GM21529 (cell line): ENCODE results near the gene INPP4A.

Source experiments
- ATAC-seq: cut with Tn5 transposase; IDR thresholded peaks from one replicate; pipeline ENCODE4 v1.9.1; 2021; ENCODE audit not compliant: unreplicated experiment

INPP4A gene

GRCh38 chr2:98509542-98510321 is 65.1 kb downstream of the INPP4A start:
- no peak for ATAC-seq

DNA sequence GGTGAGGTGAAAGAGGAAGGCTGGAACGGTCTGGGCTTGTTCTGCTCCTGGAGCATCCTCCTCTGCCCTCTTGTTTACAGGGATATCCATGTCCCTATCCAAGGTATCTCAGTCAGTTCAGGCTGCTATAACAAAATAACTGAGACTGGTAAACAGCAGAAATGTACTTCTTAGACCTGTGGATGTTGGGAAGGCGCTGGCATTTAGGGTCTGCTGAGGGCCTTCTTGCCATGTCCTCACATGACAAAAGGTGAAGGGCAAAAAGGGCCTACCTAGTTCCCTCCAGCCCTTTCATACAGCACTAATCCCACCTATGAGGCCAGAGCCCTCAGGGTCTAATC is 65.6 kb downstream of the INPP4A start:
- ATAC-seq: no peak

- ATAC-seq: no peak
Observed at GRCh38 chr2:98511981-98512380, 67.3 kb downstream of the INPP4A start.

- ATAC-seq: no peak
Observed at GRCh38 chr2:98512699-98513098, 68.0 kb downstream of the INPP4A start.

DNA sequence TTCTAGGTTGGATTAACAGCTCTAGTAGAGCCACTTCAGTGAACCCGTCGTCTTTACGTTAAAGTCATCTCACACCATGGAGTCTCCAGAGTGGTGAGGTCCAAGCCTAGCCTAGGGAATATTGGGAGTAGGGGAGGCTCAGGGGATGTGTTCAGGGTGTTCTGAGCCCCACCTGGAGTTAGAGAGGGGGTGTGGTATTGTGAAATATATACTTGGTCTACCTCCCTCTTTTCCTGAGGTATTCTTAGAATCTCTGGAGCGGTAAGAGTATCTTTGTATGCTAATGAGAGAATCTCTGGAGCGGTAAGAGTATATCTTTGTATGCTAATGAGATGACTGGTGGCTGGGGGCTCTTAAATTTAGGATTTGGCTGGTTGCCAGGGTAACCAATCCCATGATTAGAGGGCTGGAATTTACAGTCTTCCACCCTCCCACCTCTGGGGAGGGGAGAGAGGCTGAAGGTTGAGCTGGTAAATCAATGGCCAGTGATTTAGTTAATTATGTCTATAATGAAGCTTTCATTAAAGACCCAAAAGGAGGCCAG is 69.5 kb downstream of the INPP4A start:
- ATAC-seq: no peak

GRCh38 chr2:98514879-98515249 is 70.2 kb downstream of the INPP4A start:
- ATAC-seq: no peak

DNA sequence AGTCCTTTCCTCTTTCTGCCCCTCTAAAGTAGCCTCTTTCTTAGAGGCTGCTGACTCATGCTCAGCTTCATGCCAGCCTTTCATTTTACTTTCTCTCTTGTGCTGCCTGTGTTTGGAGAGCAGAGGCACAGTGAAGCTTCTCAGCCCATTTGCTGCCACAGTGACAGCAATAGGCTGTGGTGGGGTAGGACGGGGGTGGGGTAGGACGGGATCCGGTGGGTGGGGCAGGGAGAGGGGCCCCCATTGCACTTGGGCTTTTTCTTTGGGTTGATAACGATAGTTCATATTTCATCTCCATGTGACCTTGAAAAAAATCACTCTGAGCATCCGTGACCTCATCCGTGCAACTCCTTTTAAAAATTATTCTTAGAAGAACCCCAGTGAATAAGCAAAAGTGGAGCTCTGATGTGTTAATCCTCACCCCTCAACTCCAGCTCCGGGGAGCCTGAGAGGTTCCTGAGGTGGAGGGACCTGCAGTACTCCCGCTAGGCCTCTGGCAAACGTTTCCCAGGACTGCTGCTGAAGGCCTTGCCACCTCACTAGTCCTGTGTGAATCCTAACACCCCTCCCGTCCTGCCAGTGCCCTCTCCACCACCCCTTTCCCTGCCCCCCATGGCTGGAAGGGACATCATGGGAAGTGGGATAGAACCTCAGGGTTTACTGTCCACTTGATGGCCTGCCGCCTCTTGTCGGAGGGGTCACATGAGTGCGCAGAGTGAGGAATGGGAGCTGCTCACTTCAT is 70.8 kb downstream of the INPP4A start:
- ATAC-seq: no peak

DNA sequence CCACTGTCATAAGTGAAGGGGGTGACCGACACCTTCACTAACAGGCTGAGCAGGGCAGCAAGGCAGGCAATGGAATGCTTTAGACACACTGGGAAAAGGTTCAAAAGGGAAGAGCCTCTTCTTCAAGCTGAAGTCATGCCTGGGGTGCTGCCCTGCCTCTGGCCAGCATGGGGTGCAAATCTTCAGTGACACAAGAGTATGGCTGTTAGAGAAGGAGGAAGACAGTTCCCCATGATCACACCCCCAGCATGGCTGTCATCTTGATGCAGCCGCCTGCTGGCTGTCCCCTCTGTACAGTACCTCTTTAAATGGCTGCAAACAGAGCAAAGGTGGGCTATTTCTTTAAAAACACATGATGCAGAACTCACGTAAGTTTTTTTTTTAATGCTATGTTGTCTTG is 71.9 kb downstream of the INPP4A start:
- no peak for ATAC-seq

DNA sequence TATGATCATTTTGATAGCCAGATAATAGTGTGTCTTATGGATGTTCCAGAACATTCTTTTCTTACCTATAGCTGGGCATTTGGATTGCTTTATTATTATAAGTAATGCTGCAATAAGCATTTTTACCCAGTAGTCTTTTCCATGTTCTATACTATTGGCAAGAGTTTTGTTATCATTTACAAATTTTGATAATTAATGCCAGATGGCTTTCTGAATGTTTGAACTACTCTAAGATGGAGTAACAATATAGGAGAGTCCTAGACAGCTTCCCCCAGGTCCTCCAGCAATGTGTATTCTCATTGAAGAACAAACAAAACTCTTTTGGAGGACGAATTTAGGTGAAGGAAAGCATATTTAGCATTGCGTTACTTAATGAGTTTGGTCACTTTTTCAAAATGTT is 73.0 kb downstream of the INPP4A start:
- ATAC-seq: no peak

DNA sequence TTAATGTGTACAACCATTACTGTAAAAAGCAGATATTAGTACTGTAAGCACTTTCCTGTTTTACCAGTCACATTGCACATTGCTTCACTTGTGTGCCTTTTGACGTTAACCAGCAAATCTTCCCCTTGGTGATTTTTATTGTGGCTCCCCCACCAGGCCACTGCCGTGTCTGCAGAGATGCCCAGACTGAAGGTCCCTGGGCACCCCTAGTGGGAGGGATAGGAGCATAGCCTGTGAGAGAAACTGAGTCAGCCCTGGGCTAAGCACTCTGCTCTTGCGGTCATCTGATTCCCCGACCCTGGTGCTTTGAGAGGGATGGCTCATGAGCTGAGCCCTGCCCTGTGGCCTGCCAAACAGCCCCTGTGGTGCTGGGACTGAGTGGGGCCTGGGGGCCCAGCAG is 73.4 kb downstream of the INPP4A start:
- no peak for ATAC-seq

GRCh38 chr2:98519156-98519555 is 74.5 kb downstream of the INPP4A start:
- no peak for ATAC-seq

GRCh38 chr2:98519851-98520250 is 75.2 kb downstream of the INPP4A start:
- ATAC-seq: no peak

- no peak for ATAC-seq
Observed at GRCh38 chr2:98520806-98521205, 76.1 kb downstream of the INPP4A start.

GRCh38 chr2:98521266-98521665 is 76.6 kb downstream of the INPP4A start:
- ATAC-seq: no peak

- no peak for ATAC-seq
Observed at GRCh38 chr2:98522854-98523253, 78.2 kb downstream of the INPP4A start.

GRCh38 chr2:98524168-98524567 is 79.5 kb downstream of the INPP4A start:
- no peak for ATAC-seq

- no peak for ATAC-seq
Observed at GRCh38 chr2:98528349-98528748, 83.7 kb downstream of the INPP4A start.

DNA sequence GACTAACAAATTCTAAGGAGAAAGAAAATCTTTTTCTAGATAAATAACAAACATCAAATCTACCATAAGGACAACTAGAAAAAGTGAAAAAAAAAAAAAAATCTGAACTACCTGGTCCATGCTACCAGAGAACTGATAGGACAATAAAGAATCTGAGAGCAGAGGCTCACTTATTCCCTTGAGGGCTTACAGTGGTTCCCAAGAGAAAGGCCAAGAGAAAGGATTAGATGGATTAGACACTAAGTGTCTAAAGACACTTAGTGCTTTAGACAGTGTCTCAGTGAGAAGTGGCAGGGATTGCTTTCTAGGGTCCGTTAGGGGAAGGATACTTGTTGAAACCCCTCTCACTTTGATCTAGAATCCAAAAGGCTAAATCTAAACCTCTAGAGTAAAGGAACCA is 85.5 kb downstream of the INPP4A start:
- ATAC-seq: no peak

DNA sequence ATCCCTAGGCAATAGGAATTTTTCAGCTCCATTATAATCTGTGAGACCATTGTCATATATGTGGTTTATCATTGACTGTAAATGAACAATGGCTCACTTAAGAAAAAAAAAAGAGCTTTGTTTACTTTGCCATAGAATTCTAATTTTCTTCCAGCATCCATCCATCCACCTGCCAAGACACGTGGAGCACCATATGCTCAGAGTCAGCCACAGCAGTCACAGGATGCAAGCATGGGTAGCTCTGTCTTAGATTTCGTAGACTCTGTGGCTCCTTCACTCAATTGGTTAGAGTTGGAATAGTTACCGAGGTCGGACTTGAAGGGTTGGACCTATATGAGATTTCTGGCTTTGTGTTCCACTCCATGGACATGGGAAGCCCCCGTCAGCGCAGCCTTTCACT is 88.1 kb downstream of the INPP4A start:
- no peak for ATAC-seq

DNA sequence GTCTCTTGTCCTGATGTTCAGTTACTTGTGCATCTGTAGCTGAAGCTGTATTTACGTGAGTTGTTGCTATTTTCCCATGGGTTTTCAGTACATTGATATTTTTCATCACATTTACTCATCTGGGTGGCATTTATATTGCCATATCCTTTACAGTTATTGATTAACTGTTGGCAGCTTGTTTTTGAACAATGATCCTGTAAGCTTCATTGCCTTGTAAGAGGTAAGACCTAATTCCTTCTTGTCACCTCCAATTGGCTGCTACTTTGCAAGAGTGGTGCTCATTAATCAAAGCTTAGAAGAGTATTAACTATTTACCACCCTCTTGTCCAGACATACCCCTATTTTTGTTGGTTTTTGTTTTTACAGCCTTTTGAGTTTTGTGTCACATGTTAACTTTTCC is 88.9 kb downstream of the INPP4A start:
- ATAC-seq: no peak

- no peak for ATAC-seq
Observed at GRCh38 chr2:98534761-98535160, 90.1 kb downstream of the INPP4A start.

- no peak for ATAC-seq
Observed at GRCh38 chr2:98535971-98536677, 91.5 kb downstream of the INPP4A start.
